GM23248 (cell line): ENCODE data around the gene MGAT5.

Source experiments
- EZH2 ChIP-seq: fragments of 200-600 bp; sonication (generic); IDR thresholded peaks from 2 replicates; pipeline ENCODE4 v1.6.1; 2018; ENCODE audit warnings: antibody characterized with exemption, mild to moderate bottlenecking; ENCODE audit not compliant: insufficient read depth, poor library complexity, severe bottlenecking
- EZH2phosphoT487 ChIP-seq: fragments of 200-600 bp; sonication (generic); IDR thresholded peaks from 2 replicates; pipeline ENCODE4 v1.6.1; 2018; ENCODE audit warnings: antibody characterized with exemption, moderate library complexity, mild to moderate bottlenecking, low read depth; ENCODE audit not compliant: insufficient read depth

GRCh38 chr2:134441153-134441863 lies 187.4 kb downstream of the MGAT5 start:
- TF ChIP-seq EZH2 = no peak
- TF ChIP-seq EZH2phosphoT487 = no peak
